HepG2 (cell line): ENCODE results near the gene ZBTB46. TPM values are rescaled to one million over a fixed set of nuclear protein-coding genes. Genes with fewer than 3 reads are reported as not detected.

Experiments used
- BCL3 ChIP-seq: sonication (generic); formaldehyde crosslinking; IDR thresholded peaks from 2 replicates; pipeline ENCODE4 v1.5.1; 2020; ENCODE audit warnings: mild to moderate bottlenecking, missing genetic modification reagents, moderate library complexity
- BCLAF1 ChIP-seq: fragments of 450-650 bp; IDR thresholded peaks from 2 replicates; pipeline ENCODE4 v1.6.1; 2017; ENCODE audit warnings: mild to moderate bottlenecking
- DNMT1 ChIP-seq: sonication (generic); formaldehyde crosslinking; IDR thresholded peaks from 2 replicates; pipeline ENCODE4 v1.5.1; 2020; ENCODE audit warnings: mild to moderate bottlenecking, missing genetic modification reagents
- GPN1 ChIP-seq: sonication (generic); formaldehyde crosslinking; IDR thresholded peaks from 2 replicates; pipeline ENCODE4 v1.5.1; 2020; ENCODE audit warnings: missing genetic modification reagents, borderline replicate concordance
- HNRNPUL1 ChIP-seq: fragments of 200-400 bp; formaldehyde crosslinking; IDR thresholded peaks from 2 replicates; pipeline ENCODE4 v1.6.1; 2017; ENCODE audit warnings: low read depth, mild to moderate bottlenecking, low read length, moderate library complexity
- JDP2 ChIP-seq: sonication (generic); formaldehyde crosslinking; IDR thresholded peaks from 2 replicates; pipeline ENCODE4 v1.8.1; 2022; ENCODE audit warnings: missing genetic modification reagents, borderline replicate concordance
- NR3C1 ChIP-seq: sonication (generic); formaldehyde crosslinking; IDR thresholded peaks from 2 replicates; pipeline ENCODE4 v1.4.0; 2020; ENCODE audit warnings: missing genetic modification reagents
- PAWR ChIP-seq: sonication (generic); formaldehyde crosslinking; IDR thresholded peaks from 2 replicates; pipeline ENCODE4 v1.4.0; 2020; ENCODE audit warnings: missing genetic modification reagents, mild to moderate bottlenecking, borderline replicate concordance
- ZHX1 ChIP-seq: sonication (generic); formaldehyde crosslinking; IDR thresholded peaks from 2 replicates; pipeline ENCODE4 v1.8.1; 2022; ENCODE audit warnings: low read depth, mild to moderate bottlenecking, missing genetic modification reagents
- ZNF180 ChIP-seq: sonication (generic); formaldehyde crosslinking; IDR thresholded peaks from 2 replicates; pipeline ENCODE4 v1.4.0; 2020; ENCODE audit warnings: low read depth, missing genetic modification reagents, borderline replicate concordance
- ZNF234 ChIP-seq: sonication (generic); formaldehyde crosslinking; conservative IDR thresholded peaks from 2 replicates; pipeline ENCODE4 v1.5.1; 2020; ENCODE audit warnings: mild to moderate bottlenecking, missing genetic modification reagents
- ZNF280B ChIP-seq: sonication (generic); formaldehyde crosslinking; IDR thresholded peaks from 2 replicates; pipeline ENCODE4 v1.5.0; 2020; ENCODE audit warnings: missing genetic modification reagents, mild to moderate bottlenecking, borderline replicate concordance
- ZNF609 ChIP-seq: sonication (generic); formaldehyde crosslinking; IDR thresholded peaks from 2 replicates; pipeline ENCODE4 v1.4.0; 2020; ENCODE audit warnings: mild to moderate bottlenecking, missing genetic modification reagents, borderline replicate concordance
- ZZZ3 ChIP-seq: sonication (generic); formaldehyde crosslinking; IDR thresholded peaks from 2 replicates; pipeline ENCODE4 v1.4.0; 2020; ENCODE audit warnings: missing genetic modification reagents, mild to moderate bottlenecking, borderline replicate concordance
- polyA plus RNA-seq, 8 experiments: library from polyadenylated mRNA; depleted of rRNA in 3 of 8; stranded (reverse) in 7 of 8; unstranded in 1 of 8; fragments of >200 nt; fragmentation: Illumina TruSeq in 4 of 8; extraction: Trizol in 4 of 8; gene quantifications; 2 replicates each; pipeline versions ENCODE4 v1.2.1 to v1.2.3, GENCODE V29; 2011 to 2016; ENCODE audit warnings: low read depth in 4 of 8, missing spikeins in 1 of 8, mixed read lengths in 1 of 8; ENCODE audit not compliant: insufficient read depth in 1 of 8
- total RNA-seq, 5 experiments: library from RNA; depleted of rRNA; stranded (reverse); fragments of >200 nt; fragmentation: Illumina TruSeq; extraction: Trizol; gene quantifications; 2 replicates each; pipeline ENCODE4 v1.2.3, GENCODE V29; 2016; ENCODE audit warnings: low read depth in 1 of 5

Gene ZBTB46
- total and polyA plus RNA-seq, 2 of the 13 experiments (the other 11 are each of a cell fraction or from before 2014, with no cell fraction given), result 1.6 to 13.5 TPM

- TF ChIP-seq ZNF609 (CRISPR knock-in tag) (peak; percentile 70), HNRNPUL1 (no peak), ZNF234 (CRISPR knock-in tag) (no peak), NR3C1 (CRISPR knock-in tag) (no peak), ZNF280B (CRISPR knock-in tag) (no peak), ZHX1 (CRISPR knock-in tag) (no peak), BCLAF1 (no peak), PAWR (CRISPR knock-in tag) (peak; percentile 78; the same call in 1 of the 2 replicates), ZZZ3 (CRISPR knock-in tag) (no peak), DNMT1 (CRISPR knock-in tag) (no peak), BCL3 (CRISPR knock-in tag) (no peak), GPN1 (no peak), ZNF180 (CRISPR knock-in tag) (no peak), JDP2 (CRISPR knock-in tag) (no peak)
Measured at GRCh38 chr20:63744574-63745423, 86.3 kb downstream of the ZBTB46 start (continued).
